K562 (cell line): Measurements from ENCODE around the gene LPIN2. TPM values are rescaled to one million over a fixed set of nuclear protein-coding genes. Genes with fewer than 3 reads are reported as not detected.

Experiments used
- ATAC-seq: fragments of 200-7000 bp; cut with Tn5 transposase; 3 replicates; pipeline ENCODE4 v1.9.1; 2020; ENCODE audit warnings: moderate library complexity
- BruUV-seq: library from RNA; stranded (reverse); fragments of 400-500 nt; replicated peaks from 2 replicates; lab custom pipeline; 2021; lab: Mats Ljungman, UMichigan
- CTCF ChIA-PET: fragments of 300-600 bp; formaldehyde crosslinking; extraction: SDS; loops from one replicate; lab custom pipeline; 2021; ENCODE audit warnings: low intra/inter-chr PET ratio; lab: Yijun Ruan, JAX
- POLR2A ChIA-PET: fragments of 300-600, 350-650 bp; sonication (Branson Sonifier 250); formaldehyde crosslinking; extraction: SDS; loops from one replicate; lab custom pipeline; 2021; ENCODE audit warnings: antibody characterized with exemption, inconsistent platforms; lab: Yijun Ruan, JAX
- DNase-seq, 4 experiments: peaks; one replicate each; pipeline versions ENCODE4 v3.0.0 to v3.0.0-alpha.2; 2011 to 2018; ENCODE audit warnings: low spot score in 3 of 4, mixed read lengths in 3 of 4; ENCODE audit errors: extremely low read depth in 1 of 4
- FAIRE-seq: peaks from 2 replicates; lab custom pipeline; 2011; peaks lifted over from hg19 to GRCh38; lab: Jason Lieb, UNC
- H2AFZ ChIP-seq: 2 replicates; pipeline ENCODE4 v1.6.0; 2011; ENCODE audit warnings: low read depth, low read length, control low read depth, inconsistent platforms
- H3K27ac ChIP-seq: fragments of 200-600 bp; 3 replicates; pipeline ENCODE4 v1.8.0; 2011; ENCODE audit warnings: low read depth, mild to moderate bottlenecking, control low read depth, inconsistent platforms, low read length, moderate library complexity, mixed read lengths; ENCODE audit errors: extremely low read depth
- H3K27me3 ChIP-seq, 2 experiments: fragments of 300-600 bp in 1 of 2; 2 replicates in 1 of 2; 3 replicates in 1 of 2; pipeline versions ENCODE4 v1.6.0 to v1.8.0; 2011; ENCODE audit warnings: inconsistent platforms in 2 of 2, low read length in 2 of 2, mild to moderate bottlenecking in 1 of 2, mixed read lengths in 1 of 2, moderate library complexity in 1 of 2; ENCODE audit not compliant: control insufficient read depth in 2 of 2, insufficient read depth in 2 of 2
- H3K36me3 ChIP-seq: fragments of 300-600 bp; 3 replicates; pipeline ENCODE4 v1.8.0; 2011; ENCODE audit warnings: mild to moderate bottlenecking, low read length, inconsistent platforms; ENCODE audit not compliant: control insufficient read depth, insufficient read depth
- H3K4me1 ChIP-seq, 2 experiments: fragments of 200-600 bp in 1 of 2; replicated peaks in 1 of 2; 2 replicates in 1 of 2; 3 replicates in 1 of 2; pipeline versions ENCODE4 v1.5.1 to v1.8.0; 2011; ENCODE audit warnings: inconsistent platforms in 2 of 2, low read length in 2 of 2, mild to moderate bottlenecking in 1 of 2, mixed read lengths in 1 of 2, moderate library complexity in 1 of 2; ENCODE audit not compliant: control insufficient read depth in 2 of 2, insufficient read depth in 2 of 2
- H3K4me2 ChIP-seq: 2 replicates; pipeline ENCODE4 v1.6.1; 2011; ENCODE audit warnings: low read length, control low read depth, inconsistent platforms, mixed read lengths; ENCODE audit not compliant: insufficient read depth
- H3K4me3 ChIP-seq: fragments of 200-600 bp; sonication (generic), shearing (Covaris generic); 2 replicates; pipeline ENCODE4 v1.5.1; 2016; ENCODE audit warnings: control low read depth, inconsistent platforms
- H3K79me2 ChIP-seq: fragments of 200-600 bp; 3 replicates; pipeline ENCODE4 v1.8.0; 2011; ENCODE audit warnings: low read length, inconsistent platforms; ENCODE audit not compliant: control insufficient read depth, insufficient read depth
- H3K9ac ChIP-seq, 2 experiments: 2 replicates each; pipeline versions ENCODE4 v1.6.0 to v1.6.1; 2011; ENCODE audit warnings: low read depth in 2 of 2, low read length in 2 of 2, control low read depth in 1 of 2, inconsistent platforms in 1 of 2, mild to moderate bottlenecking in 1 of 2, mixed read lengths in 1 of 2; ENCODE audit not compliant: insufficient read depth in 1 of 2
- H3K9me1 ChIP-seq: one replicate; pipeline ENCODE4 v1.6.0; 2011; ENCODE audit warnings: inconsistent platforms, mild to moderate bottlenecking, low read length, moderate library complexity; ENCODE audit not compliant: control insufficient read depth, insufficient read depth
- H3K9me3 ChIP-seq: replicated peaks from 2 replicates; pipeline ENCODE4 v1.5.1; 2011; ENCODE audit warnings: low read depth, low read length, inconsistent platforms; ENCODE audit not compliant: control insufficient read depth, insufficient read depth
- H4K20me1 ChIP-seq: replicated peaks from 2 replicates; pipeline ENCODE4 v1.6.1; 2011; ENCODE audit warnings: low read length, inconsistent platforms, mixed read lengths; ENCODE audit not compliant: control insufficient read depth, insufficient read depth
- CREB1 ChIP-seq, 2 experiments: sonication (generic) in 1 of 2; formaldehyde crosslinking in 1 of 2; IDR thresholded peaks; 2 replicates each; pipeline versions ENCODE4 v1.6.1 to v1.8.0; 2012 to 2022; ENCODE audit warnings: inconsistent platforms in 1 of 2, mild to moderate bottlenecking in 1 of 2, missing genetic modification reagents in 1 of 2, moderate library complexity in 1 of 2
- ELK1 ChIP-seq: sonication (generic); formaldehyde crosslinking; IDR thresholded peaks from 2 replicates; pipeline ENCODE4 v1.8.1; 2022; ENCODE audit warnings: missing genetic modification reagents
- MCM3 ChIP-seq: fragments of 450-650 bp; IDR thresholded peaks from 2 replicates; pipeline ENCODE4 v1.6.1; 2016
- NCOR1 ChIP-seq: fragments of 450-650 bp; IDR thresholded peaks from 2 replicates; pipeline ENCODE4 v1.6.1; 2016; ENCODE audit warnings: mild to moderate bottlenecking, moderate library complexity
- RBM34 ChIP-seq: fragments of 200-400 bp; formaldehyde crosslinking; IDR thresholded peaks from 2 replicates; pipeline ENCODE4 v1.6.1; 2018; ENCODE audit warnings: low read length, borderline replicate concordance; ENCODE audit not compliant: insufficient read depth
- WGBS: fragments of 100-300 bp; shearing (Covaris generic); methylation state at CpG from one replicate; pipeline ENCODE4 v1.1.6; 2016; ENCODE audit warnings: low coverage, mixed read lengths; ENCODE audit not compliant: insufficient coverage; ENCODE audit errors: missing lambda C conversion rate; 5-methylcytosine and 5-hydroxymethylcytosine counted together
- in situ Hi-C: fragments of 300-500 bp; cut with MboI; formaldehyde crosslinking; loops from 4 replicates; pipeline ENCODE4 v1.15.0; 2018; ENCODE audit warnings: inconsistent platforms, mixed read lengths
- intact Hi-C: fragments of 100-400 bp; cut with micrococcal nuclease; formaldehyde crosslinking; loops from 2 replicates; pipeline ENCODE4 v1.14.2; 2022
- polyA plus RNA-seq, 8 experiments: library from polyadenylated mRNA; depleted of rRNA in 4 of 8; stranded (reverse) in 5 of 8; unstranded in 3 of 8; fragments of >200 nt; fragmentation: Nextera tagmentation in 2 of 8; fragmentation: Illumina TruSeq in 1 of 8; extraction: Ambion mirVana in 2 of 8; extraction: Trizol in 1 of 8; gene quantifications; 2 replicates each; pipeline versions ENCODE4 v1.2.1 to v1.2.3, GENCODE V29; 2011 to 2014; ENCODE audit warnings: inconsistent platforms in 1 of 8, missing spikeins in 1 of 8
- total RNA-seq, 7 experiments: library from RNA; depleted of rRNA in 6 of 7; stranded (reverse); fragments of >200 nt in 6 of 7; fragmentation: Illumina TruSeq in 2 of 7; extraction: Trizol in 2 of 7; gene quantifications; 2 replicates each; pipeline versions ENCODE4 v1.2.1 to v1.2.3, GENCODE V29; 2011 to 2021; ENCODE audit warnings: low replicate concordance in 1 of 7

The LPIN2 gene
- total and polyA plus RNA-seq, 9 of the 15 experiments (the other 6 are each of a cell fraction or from before 2014, with no cell fraction given) = 5.2 to 34.8 (median 24.6) TPM

DNA sequence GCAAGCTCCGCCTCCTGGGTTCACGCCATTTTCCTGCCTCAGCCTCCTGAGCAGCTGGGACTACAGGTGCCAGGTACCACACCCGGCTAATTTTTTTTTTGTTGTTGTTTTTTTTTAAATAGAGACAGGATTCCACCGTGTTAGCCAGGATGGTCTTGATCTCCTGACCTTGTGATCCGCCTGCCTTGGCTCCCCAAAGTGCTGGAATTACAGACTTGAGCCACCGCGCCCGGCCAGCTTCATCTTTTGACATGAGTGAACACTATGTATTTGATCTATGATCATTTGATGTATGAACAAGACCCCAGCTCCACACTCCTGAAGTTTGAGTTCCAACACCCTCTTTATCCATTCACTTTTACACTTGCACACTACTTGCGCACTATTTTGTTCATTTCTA lies 43.4 kb upstream of the LPIN2 start (continued):
- TF ChIP-seq RBM34 (no peak), ELK1 (CRISPR knock-in tag) (no peak)
- TF ChIP-seq, all 486 proteins: peak for 0

GRCh38 chr18:3055816-3056215 lies 42.9 kb upstream of the LPIN2 start:
- ATAC-seq = no peak; the same call in 2 of the 3 replicates
- Histone ChIP-seq H3K27me3 (no peaks in the 10 kb centered on the region), H3K9me3 (no peaks in the 10 kb centered on the region; the same call in 1 of the 2 replicates), H3K27ac (no peak overlapping the region), H3K36me3 (no peaks in the 10 kb centered on the region), H3K4me3 (no peak overlapping the region), H3K9me1 (no peaks in the 10 kb centered on the region), H3K4me1 (no peaks in the 10 kb centered on the region; a peak in 1 of 5 replicates), H2AFZ (peak overlapping the region; percentile 70), H4K20me1 (no peaks in the 10 kb centered on the region), H3K4me2 (no peak overlapping the region), H3K79me2 (no peaks in the 10 kb centered on the region), H3K9ac (no peak overlapping the region)
- intact Hi-C loops = no loop called here
- no peak for TF ChIP-seq MCM3
- no peak for TF ChIP-seq NCOR1
- no peak for TF ChIP-seq CREB1 (IDR thresholded peaks at IDR 0.05)
- no peak for TF ChIP-seq CREB1 (CRISPR knock-in tag; IDR thresholded peaks at IDR 0.05)
- ChIA-PET POLR2A (interaction anchor here (0.8 to 1.9 kb wide), 6 partner anchors 8 to 190 kb away, joined by 3 to 8 read pairs (median 3); no protein-coding TSS in a partner anchor), CTCF (no interaction called here)
- 48% methylated on average over 4 of the region's 4 CpGs for WGBS
- BruUV-seq = no TSS peak
- in situ Hi-C loops = no loop called here
- no peak for DNase-seq
- no peak for FAIRE-seq
